AG10803 (cell line): ENCODE results near the gene ATP6V0A1.
"Not testable (repeated sequence)": the region's sequence is repeated elsewhere in the genome, so short reads cannot be mapped to it uniquely, and the experiment has no call there.

Experiments
- DNase-seq: peaks from one replicate; pipeline ENCODE4 v3.0.0; 2010; ENCODE audit warnings: low read depth
- H3K4me3 ChIP-seq: 2 replicates; pipeline ENCODE4 v1.5.1; 2011; ENCODE audit warnings: mild to moderate bottlenecking, low read length, control low read depth
- TF ChIP-seq, protein P1 (sequence below): conservative IDR thresholded peaks from 2 replicates; pipeline ENCODE4 v1.5.1; 2011; ENCODE audit warnings: mild to moderate bottlenecking, low read length, control low read depth, inconsistent platforms

ATP6V0A1 gene

DNA sequence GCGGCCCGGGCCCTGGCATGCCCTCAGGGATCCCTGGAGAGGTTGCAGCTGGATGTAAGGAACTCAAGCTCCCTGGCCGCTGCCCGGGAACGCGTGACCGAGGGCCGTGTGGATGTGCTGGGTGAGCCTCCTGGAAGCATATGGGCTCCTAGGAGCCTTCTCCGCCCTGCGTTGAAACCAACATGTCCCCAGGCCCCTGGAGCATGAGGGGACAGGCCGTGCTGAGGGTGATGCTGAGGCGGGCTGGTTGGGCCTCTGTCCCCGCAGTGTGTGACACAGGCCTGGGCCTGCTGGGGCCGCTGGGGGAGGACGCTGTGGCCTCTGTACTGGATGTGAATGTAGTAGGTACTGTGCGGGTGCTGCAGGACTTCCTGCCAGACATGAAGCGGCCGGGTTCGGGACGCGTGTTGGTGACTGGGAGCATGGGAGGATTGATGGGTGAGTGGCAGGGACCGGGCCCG, 88.4 kb downstream of the ATP6V0A1 start:
- no peak overlapping the region for H3K4me3 ChIP-seq
- TF ChIP-seq, protein P1, sequence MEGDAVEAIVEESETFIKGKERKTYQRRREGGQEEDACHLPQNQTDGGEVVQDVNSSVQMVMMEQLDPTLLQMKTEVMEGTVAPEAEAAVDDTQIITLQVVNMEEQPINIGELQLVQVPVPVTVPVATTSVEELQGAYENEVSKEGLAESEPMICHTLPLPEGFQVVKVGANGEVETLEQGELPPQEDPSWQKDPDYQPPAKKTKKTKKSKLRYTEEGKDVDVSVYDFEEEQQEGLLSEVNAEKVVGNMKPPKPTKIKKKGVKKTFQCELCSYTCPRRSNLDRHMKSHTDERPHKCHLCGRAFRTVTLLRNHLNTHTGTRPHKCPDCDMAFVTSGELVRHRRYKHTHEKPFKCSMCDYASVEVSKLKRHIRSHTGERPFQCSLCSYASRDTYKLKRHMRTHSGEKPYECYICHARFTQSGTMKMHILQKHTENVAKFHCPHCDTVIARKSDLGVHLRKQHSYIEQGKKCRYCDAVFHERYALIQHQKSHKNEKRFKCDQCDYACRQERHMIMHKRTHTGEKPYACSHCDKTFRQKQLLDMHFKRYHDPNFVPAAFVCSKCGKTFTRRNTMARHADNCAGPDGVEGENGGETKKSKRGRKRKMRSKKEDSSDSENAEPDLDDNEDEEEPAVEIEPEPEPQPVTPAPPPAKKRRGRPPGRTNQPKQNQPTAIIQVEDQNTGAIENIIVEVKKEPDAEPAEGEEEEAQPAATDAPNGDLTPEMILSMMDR = no peak
- DNase-seq = no peak

DNA sequence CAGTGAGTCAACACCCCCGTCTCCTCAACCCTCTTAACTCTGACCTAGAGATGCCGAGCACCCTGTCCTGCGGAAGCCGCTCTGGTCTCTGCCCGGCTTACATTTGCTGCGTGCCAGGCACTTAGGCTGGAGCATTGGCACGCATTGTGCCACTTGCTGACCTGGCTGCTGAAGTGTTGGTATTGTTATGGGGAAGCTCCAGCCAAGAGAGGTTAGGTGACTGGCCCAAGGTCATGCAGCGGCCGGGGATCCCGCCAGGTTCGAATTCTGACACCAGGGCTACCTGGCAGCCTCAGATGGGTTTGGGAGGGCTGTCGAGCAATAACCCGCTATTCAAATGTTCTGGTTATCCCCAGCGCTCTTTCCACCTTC, 89.0 kb downstream of the ATP6V0A1 start:
- no peak overlapping the region for H3K4me3 ChIP-seq
- DNase-seq = no peak

DNA sequence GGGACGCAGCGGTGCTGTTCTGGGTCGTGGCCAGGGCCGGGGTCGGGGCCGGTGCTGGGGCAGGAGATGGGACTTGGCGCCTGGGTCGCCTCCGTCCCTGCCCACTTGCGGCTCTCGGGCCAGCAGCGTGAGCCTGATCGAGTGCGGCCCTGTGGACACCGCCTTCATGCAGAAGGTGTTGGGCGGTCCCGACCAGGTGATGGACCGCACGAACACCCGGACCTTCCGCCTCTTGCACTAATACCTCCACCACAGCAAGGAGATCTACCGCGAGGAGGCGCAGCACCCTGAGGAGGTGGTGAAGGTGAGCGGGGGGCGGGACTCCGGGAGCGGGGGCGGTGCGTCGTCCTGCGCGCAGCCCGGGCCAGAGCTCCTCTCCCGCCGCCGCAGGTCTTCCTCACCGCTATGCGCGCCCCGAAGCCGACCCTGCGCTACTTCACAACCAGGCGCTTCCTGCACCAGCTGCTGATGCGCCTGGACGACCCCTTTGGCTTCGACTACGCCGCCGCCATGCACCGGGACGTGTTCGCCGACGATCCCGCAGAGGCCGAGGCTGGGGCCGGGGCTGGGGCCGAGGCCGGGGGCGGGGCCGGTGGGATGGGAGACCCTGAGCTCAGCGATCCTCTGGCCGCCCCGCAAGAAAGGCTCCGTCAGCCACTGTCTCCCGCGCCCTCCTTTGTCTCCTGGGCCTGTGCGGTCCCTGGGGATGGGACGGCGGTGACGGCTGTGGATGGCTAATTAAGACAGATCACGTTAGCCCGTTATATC, 89.6 kb downstream of the ATP6V0A1 start:
- H3K4me3 ChIP-seq = no peak overlapping the region
- no peak for DNase-seq
- TF ChIP-seq, protein P1 = no peak

More for the DNA sequence above, 89.0 kb downstream of the ATP6V0A1 start:
- TF ChIP-seq, protein P1 = no peak

DNA sequence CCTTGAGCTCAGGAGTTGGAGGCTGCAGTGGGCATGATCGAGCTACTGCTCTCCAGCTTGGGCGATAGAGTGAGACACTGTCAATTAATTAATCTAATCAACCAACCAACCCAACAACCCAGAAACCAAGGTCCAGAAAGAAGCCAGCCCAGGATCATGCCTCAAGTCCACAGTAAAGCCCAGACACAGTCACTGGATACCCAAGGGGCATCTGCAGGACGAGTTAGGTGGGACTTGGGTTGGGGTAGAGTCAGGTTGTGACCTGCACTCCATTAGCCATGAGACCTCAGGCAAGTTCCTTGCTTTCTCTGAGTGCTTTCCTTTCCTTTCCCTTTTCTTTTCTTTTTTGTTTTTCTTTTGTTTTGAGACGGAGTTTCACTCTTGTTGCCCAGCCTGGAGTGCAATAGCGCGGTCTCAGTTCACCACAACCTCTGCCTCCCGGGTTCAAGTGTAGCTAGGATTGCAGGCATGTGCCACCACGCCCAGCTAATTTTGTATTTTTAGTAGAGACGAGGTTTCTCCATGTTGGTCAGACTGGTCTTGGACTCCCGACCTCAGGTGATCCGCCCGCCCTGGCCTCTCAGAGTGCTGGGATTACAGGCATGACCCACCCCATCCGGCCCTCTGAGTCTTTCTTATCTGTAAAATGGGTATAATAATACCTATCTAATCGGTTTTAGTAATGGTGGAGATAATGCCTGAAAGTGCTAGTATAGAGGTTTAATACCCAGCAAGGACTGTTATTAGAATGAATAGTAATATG, 90.5 kb downstream of the ATP6V0A1 start:
- TF ChIP-seq, protein P1 = no peak
- no peak for DNase-seq
- H3K4me3 ChIP-seq = no peak overlapping the region

DNA sequence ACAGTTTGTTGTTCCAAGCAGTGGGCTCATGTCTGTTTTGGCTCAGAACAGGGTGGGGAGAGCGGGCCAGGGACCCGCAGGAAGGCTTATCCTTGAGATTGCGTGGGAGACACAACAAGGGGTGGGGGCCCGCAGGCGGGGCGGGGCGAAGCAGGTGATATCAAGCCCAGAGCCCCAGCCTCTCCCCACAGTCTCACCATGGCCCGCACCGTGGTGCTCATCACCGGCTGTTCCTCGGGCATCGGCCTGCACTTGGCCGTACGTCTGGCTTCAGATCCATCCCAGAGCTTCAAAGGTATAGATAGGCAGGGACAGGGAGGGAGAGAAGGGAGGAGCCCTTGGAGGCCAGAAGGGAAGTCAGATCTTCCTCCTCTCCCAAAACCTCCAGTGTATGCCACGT, 94.1 kb downstream of the ATP6V0A1 start, which contains the start of gene HSD17B1:
HSD17B1 (plus strand) TSS at position 188 of the 400 bp plus-strand sequence; CDS start at position 199, 11 bp downstream.
- DNase-seq = not testable (repeated sequence)
- H3K4me3 ChIP-seq = peak within 1 kb of the TSS; percentile 91

DNA sequence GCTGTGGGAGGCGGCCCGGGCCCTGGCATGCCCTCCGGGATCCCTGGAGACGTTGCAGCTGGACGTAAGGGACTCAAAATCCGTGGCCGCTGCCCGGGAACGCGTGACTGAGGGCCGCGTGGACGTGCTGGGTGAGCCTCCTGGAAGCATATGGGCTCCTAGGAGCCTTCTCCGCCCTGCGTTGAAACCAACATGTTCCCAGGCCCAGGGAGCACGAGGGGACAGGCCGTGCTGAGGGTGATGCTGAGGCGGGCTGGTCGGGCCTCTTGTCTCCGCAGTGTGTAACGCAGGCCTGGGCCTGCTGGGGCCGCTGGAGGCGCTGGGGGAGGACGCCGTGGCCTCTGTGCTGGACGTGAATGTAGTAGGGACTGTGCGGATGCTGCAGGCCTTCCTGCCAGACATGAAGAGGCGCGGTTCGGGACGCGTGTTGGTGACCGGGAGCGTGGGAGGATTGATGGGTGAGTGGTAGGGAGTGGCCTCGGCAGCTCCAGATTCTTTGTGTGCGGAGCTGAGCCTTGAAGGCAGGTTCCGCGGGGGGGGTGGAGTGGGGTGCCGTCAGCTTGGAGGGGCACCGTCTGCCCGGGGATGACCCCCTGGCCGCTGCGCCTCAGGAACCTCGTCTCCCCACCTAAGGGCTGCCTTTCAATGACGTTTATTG, 94.6 kb downstream of the ATP6V0A1 start:
- TF ChIP-seq, protein P1 = no peak
- DNase-seq = peak; percentile 16
- H3K4me3 ChIP-seq = peak overlapping the region; percentile 91

DNA sequence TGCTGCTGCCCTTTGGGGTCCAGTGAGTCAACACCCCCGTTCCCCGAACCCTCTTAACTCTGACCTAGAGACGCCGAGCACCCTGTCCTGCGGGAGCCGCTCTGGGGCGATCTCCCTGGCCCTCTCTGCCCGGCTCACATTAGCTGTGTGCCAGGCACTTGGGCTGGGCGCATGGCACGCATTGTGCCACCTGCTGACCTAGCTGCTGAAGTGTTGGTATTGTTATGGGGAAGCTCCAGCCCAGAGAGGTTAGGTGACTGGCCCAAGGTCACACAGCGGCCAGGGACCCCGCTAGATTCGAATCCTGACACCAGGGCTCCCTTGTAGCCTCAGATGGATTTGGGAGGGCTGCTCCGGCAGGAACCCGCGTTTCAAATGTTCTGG, 95.2 kb downstream of the ATP6V0A1 start:
- TF ChIP-seq, protein P1 = 0 out of 2 replicates have a peak, but pooled peaks have one; percentile 11
- peak overlapping the region; percentile 91 for H3K4me3 ChIP-seq
- DNase-seq = no peak
